GM19324 (cell line): Measurements from ENCODE around the gene ATF2.
"Not testable (repeated sequence)": the region's sequence is repeated elsewhere in the genome, so short reads cannot be mapped to it uniquely, and the experiment has no call there.

Experiments used
- ATAC-seq: cut with Tn5 transposase; IDR thresholded peaks from one replicate; pipeline ENCODE4 v1.9.1; 2021; ENCODE audit warnings: mild to moderate bottlenecking, moderate library complexity; ENCODE audit not compliant: unreplicated experiment, low FRiP score

Gene ATF2

DNA sequence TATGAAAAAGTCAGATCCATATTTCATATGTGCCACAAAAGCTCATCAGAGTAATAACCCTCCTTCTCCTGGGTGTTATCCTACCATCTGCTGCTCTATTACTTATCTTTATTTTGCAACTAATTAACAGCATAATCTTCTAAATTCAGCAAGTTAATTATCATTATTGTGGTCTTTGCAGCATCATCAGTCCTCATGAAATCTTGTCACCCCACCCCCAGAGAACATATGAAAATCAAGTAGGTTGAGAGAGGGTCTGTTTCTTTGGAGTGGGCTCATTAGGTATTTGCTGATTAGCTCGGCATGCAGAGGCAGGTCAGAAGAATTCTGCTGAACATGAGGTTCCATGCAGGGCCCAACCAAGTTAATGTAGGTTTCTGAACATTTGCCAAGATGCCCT, 64.8 kb downstream of the ATF2 start:
- no peak for ATAC-seq

DNA sequence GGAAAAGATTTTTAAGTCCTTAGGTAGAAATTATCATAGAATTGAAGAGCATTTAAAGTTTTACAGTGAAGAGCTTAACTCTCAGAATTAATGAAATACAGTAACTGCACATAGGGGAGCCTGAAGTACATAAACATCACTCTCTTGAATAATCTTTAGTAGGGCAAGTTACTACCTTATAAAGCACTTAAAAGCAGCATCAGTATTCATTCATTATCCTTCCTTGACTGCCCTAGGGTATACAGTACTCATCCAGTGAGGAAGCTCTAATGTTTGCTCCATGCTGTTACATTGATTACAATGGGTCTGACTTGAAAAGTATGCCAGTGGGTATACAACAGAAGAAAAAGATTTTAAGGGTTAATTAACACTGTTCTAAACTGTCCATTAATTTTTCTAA, 66.5 kb downstream of the ATF2 start:
- no peak for ATAC-seq

DNA sequence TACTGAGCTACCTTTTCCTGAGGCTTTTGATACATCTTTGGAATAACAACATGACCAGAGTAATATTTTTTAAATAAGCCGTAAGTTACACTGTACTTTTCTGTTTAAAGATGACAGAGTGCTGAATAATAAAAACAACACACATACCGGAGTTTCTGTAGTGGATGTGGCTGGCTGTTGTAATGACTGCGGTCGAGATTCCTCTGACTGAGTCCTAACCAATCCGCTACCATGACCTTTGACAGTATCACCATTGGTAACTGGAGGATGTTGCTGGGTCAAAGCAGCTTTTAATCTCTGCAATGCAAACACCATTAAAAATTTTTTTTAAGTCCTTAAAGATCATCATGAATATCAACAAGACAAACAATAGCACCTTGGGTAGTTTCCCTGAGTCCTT, 70.7 kb downstream of the ATF2 start:
- ATAC-seq = no peak

DNA sequence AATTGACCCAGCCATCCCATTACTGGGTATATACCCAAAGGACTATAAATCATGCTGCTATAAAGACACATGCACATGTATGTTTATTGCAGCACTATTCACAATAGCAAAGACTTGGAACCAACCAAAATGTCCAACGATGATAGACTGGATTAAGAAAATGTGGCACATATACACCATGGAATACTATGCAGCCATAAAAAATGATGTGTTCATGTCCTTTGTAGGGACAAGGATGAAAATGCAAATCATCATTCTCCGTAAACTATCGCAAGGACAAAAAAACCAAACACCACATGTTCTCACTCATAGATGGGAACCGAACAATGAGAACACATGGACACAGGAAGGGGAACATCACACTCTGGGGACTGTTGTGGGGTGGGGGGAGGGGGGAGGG, 83.9 kb downstream of the ATF2 start:
- not testable (repeated sequence) for ATAC-seq

DNA sequence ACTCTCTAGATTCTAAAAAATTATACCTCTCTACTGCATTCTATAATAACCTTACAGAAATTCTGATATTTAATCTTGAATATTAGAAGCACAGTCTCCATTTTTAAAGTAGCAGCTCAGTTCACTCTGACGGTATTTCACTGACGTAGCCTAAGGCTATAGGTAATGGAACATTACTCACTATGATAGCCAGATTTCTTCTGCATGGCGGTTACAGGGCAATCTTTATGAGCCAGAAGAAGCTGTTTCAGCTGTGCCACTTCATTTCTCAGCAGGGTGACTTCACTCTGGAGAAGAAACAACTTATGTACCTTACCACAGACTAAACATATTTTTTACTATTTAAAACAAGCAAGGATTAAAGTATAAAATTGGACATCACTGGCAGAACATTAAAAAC, 87.5 kb downstream of the ATF2 start:
- ATAC-seq = no peak

DNA sequence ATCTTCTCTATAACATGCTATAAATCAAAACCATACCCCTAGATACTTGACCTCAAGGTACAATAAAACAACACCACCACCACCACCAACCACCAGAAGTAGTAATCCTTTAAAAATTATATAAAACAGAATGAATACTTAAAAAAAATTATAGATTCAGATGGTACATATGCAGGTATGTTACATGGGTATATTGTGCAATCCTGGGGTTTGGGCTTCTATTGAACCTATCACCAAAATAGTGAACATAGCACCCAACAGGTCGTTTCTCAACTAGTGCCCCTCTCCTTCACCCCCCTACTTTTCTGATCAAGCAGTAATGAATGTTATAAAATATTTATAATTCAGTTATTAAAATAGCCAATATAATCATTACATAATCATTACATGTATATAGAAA, 91.7 kb downstream of the ATF2 start:
- no peak for ATAC-seq

DNA sequence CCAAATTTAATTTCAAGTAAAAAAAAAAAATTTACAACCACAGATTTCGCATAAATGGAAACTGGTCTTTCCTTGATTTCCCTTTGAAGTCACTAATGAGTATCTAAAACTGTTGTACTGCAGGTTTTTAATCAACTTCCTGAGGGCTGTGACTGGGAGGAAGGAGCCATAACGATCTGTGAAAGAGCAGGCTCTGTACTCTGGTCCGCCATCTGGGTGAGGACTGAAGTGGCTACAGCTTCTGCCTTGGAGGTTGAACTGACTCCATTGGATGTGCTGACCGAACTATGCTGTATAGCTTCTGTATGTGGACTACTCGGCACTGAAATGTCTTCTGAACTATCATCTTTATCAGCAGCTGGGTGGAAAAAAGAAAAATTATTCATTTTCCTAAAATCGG, 93.5 kb downstream of the ATF2 start:
- ATAC-seq = no peak

DNA sequence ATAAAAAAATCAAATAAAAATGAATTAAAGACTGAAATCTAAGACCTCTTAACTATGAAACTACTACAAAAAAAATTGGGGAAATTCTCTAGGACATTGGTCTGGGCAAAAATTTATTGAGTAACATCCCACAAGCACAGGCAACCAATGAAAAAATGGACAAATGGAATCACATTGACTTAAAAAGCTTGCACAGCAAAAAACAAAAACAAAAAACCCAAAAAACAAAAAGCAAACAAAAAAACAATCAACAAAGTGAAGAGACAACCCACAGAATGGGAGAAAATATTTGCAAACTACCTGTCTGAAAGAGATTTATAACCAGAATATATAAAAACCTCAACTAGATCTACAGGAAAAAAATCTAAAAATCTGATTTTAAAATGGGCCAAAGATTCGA, 99.5 kb downstream of the ATF2 start:
- no peak for ATAC-seq

DNA sequence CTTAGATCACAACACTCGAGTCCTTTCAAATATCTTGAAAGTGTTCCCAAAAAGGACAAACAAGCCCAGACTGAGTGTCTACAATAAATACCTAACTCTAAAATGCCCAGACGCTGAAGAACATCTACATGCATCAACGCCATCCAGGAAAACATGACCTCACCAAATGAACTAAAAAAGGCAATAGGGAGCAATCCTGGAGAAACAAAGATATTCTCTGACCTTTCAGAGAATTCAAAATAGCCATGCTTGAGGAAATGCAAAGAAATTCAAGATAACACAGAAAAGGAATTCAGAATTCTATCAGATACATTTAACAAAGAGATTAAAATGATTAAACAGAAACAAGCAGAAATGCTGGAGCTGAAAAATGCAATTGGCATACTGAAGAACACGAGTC, 101.6 kb downstream of the ATF2 start:
- ATAC-seq = no peak

DNA sequence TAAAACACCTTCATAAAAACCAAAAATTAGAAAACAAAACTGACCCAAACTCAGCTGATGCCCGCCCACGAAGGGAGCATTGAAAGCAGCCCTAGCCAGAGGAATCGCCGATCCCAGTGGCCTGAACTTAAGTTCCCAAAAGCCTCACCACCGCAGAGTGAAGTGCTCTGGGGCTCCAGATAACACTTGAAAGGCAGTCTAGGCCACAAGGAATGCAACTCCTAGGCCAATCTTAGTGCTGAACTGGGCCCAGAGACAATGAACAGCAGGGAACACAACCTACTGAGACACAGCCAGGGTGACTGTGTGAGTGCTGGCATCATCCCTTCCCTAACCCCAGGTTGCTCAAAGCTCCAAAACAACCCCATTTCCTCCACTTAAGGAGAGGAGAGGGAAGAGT, 103.2 kb downstream of the ATF2 start:
- ATAC-seq = no peak

DNA sequence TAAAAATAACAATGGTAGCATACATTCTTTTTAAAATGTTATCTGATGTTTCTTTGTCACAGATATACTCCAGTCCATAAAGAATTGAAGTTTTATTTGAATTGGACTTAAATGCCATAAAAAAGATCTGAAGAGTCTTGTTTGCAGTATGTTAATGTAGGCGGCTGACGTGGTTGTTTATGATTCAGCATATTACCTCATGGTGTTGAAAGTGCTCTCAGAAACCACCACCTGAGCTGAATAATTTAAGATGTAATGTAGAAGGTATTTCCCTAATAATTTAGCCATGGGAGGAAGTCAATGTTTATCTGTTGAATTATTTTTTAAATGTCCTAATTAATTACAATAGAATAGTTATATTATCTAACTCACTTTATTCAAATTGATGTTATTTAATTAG, 104.3 kb downstream of the ATF2 start:
- ATAC-seq = no peak

DNA sequence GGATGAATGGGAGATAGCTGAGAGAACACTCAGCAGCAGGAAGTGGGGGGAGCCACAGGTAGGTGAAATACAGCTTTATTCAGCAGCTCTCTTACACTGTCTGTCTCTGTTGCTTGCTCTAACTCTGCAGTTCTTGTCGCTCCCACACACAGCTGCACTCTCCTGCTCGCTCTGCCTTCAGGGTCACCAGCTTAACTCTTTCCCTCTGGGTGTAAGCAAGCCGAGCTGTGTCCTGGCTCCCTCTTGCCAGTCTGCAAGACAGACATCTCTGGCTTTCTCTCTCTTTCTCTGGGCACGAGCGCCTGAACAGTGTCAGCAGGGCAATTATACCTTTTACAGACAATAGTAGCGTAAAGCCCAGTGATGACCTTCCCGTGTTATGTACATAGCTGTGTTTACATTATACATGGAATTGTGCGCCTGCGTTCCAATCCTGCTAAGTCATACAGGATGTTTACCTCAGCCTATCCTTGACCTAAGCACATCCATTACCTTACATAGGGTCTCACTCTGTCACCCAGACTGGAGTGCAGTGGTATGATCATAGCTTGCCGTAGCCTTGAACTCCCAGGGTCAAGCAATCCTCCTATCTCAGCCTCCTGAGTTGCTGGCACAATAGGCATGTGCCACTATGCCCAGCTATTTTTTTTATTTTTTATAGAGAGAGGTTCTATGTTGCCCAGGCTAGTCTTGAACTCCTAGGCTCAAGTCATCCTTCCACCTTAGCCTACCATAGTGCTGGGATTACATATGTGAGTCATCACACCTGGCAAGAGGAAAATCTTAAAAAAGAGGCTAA, 105.0 kb downstream of the ATF2 start:
- ATAC-seq = no peak

DNA sequence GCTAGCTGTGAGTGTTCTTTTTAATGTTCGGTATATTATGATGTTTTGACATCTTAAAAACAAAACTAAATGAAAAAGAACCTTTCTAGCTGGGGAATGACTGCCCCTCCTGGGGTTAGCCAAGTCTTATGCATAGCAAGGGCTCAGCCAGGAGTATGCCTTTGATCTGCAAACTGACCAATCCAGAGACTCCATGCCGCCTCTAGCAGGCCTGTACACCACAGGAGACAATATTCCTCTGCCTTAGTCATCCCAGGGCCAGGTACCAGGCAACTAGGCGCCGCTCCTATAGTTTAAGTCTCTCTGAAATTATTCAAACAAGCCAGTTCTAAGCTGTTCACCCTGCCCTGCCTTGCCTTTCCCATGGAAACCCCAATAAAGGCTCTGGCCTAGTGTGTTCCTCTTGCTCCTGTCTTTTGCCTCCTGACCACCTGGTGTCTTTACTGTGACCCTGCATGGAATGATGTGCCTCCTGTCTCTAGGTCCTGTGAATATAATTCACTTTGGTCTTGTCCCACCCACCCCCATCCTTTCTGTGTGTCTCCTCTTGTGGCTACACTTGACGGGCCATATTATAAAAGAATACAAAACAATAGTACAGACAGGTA, 110.8 kb downstream of the ATF2 start:
- ATAC-seq = no peak

DNA sequence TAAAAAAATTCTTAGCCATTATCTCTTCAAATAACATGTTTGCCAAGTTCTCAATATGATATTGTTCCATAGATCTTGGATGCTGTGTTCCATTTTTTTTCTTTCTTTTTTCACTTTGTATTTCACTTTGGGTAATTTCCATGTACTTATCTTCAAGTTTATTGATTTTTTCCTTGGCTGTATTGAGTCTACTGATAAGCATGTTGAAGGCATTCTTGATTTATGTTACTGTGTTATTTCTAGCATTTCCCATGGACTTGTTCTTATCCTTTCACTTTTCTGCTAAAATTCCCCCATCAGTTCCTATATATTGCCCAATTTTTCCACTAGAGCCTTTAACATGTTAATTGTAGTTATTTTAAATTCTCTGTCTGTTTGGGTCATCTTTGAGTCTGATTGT, 112.0 kb downstream of the ATF2 start:
- ATAC-seq = no peak

DNA sequence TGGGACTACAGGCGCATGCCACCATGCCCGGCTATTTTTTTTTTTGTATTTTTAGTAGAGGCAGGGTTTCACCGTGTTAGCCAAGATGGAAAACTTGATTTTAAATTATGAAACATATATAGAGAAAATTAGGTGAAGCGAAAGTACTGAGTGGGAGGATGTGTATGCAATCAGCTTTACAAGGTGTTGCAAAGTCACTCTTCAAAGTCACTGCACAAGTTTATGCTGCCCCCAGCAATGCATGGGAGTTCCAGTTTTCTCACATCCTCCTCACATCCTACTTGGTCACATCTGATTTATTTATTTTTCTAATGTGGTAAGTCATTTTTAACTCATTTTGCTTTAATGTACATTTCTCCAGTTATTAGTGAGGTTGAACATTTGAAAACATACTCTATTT, 113.7 kb downstream of the ATF2 start:
- no peak for ATAC-seq

DNA sequence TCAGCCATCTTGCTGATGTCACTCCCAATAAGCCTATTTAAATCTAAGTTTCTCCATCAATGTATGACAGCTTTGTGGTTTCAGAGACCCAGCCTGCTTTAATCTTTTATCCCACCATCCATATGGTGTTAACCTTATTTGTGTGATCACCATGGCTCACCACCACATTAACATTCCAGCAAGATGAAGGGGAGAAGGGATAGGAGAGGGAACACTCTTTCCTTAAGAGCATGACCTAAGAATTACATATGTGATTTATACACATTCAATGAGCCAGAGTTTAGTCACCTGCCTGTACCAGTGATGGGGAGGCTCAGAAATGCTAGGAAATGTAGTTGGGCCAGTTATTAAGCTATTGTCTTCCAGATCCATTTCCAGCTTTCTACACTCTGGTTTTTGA, 118.3 kb downstream of the ATF2 start:
- no peak for ATAC-seq

DNA sequence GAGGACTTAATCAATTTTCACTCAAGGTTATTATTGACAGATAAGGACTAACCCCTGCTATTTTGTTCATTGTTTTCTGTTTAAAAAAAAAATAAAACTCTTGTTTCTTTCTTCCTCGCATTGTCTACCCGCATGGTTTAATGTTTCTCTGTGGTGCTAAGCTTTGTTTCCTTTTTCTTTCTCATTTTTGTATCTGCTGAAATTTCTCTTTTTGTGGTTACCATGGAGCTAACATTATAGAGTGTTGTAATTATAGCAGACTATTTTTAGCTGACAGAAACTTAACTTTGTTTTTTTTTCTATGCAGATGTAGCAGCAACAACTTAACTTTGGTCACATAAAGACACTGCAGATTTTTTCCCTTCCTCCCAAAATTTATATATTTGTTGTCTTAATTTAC, 119.7 kb downstream of the ATF2 start:
- ATAC-seq = no peak

DNA sequence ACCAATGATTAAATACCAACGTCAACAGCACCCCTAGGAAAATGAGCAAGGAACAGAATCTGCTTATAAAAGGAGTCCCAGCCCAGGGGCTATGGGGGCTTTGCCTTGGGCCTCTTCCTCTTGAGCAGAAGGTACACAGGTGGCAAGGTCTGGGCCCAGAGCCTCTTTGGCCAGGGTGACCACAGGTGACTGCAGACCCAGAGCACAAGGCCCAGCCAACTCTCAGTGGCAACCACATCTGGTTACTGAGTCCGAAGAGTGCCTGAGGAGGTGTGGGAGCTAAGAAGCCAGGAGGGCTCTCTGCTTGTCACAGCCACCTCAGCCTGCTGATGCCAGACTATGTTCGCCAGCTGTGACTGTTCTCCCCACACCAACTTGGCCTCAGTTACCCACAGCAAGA, 128.5 kb downstream of the ATF2 start:
- no peak for ATAC-seq

DNA sequence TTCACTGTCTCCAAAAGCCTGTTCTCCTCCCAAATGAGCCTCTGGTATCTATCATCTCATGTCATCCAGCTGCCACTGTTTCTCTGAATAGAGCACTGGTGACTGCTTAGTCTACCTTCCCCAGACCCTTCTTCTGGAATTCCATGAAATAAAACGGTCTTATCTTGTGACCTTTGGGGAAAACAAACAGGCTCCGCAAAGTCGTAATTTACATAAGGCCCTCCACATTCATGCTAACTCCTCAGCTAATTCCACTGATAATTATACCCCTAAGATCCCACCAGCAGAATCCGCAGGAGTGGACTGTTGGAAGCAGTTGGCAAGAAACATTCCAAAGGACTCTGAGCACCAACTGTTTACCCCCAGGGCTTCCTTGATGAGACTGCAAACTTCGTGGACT, 129.0 kb downstream of the ATF2 start:
- ATAC-seq = no peak

DNA sequence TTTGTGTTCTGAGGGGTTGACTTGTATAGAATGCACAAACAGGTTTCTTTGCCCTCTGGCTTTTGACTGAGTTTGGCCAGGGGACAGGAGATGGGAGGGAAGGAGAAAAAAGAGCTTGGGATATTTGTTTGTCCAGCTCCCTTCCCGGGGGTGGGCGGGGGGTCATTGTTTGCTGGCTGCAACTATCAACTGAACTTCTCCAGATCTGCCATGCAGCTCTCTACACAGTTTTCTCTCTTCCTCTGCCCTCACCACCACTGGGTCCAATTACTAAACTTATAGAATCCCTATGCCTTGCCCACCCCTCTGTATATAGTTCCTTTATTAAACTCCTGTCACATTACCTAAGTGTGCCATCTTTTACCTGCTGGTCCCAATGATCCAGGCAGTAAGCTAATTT, 130.1 kb downstream of the ATF2 start:
- no peak for ATAC-seq

DNA sequence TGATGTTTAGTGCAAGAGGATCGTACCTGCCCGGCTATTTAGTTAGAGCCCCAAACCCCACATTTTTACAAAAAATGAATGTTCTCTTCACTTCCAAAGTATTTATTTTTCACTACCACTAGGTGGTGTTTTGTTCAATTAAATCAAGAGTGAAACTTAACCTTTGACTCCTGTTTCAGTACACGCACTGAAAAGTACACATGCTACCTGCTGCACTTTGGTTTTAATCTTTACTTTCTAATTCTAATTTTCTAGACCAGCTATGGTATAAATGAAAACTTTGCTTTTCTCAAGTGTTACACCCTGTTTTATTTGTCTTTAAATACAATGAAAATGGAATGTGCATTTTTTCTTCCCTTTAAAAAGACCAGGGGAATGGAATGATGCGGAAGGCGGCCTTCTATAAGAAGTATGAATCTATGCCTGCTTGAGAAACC, 131.4 kb downstream of the ATF2 start:
- ATAC-seq = no peak

DNA sequence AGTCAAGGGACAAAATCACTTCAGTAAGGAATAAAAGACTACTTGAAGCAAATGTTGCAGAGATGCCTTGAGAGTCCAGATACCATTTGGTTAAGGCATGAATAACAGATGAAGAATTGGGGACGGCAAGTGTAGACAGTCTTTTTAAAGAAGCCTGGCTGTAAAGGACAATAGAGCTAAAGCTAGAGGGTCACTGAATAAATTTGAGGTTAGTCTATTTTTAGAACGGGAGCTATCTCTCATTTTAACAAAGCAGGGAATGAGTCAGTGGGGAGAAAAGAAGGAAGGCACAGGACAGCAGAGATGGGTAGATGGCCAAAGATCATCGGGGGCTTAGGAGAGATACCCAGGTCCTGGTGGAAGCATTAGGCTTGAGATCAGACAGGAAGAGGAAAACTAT, 132.2 kb downstream of the ATF2 start:
- no peak for ATAC-seq
